GM12878 (cell line): ENCODE data around the gene VPS13C.

Source experiments
- CTCF ChIP-seq, 3 experiments: IDR thresholded peaks in 2 of 3; conservative IDR thresholded peaks in 1 of 3; 2 replicates each; pipeline ENCODE4 v1.5.1; 2011; ENCODE audit warnings: low read depth in 3 of 3, low read length in 3 of 3, mild to moderate bottlenecking in 3 of 3, control low read depth in 2 of 3, moderate library complexity in 2 of 3, inconsistent platforms in 1 of 3, mixed read lengths in 1 of 3; ENCODE audit not compliant: control insufficient read depth in 2 of 3, insufficient read depth in 1 of 3; ENCODE audit errors: extremely low read depth in 1 of 3
- DPF2 ChIP-seq: fragments of 450-650 bp; IDR thresholded peaks from 2 replicates; pipeline ENCODE4 v1.6.1; 2017; ENCODE audit warnings: mild to moderate bottlenecking
- NR2C2 ChIP-seq: IDR thresholded peaks from 2 replicates; pipeline ENCODE4 v1.6.1; 2011; ENCODE audit warnings: borderline replicate concordance, low read depth; ENCODE audit not compliant: control insufficient read depth, insufficient read length
- SRF ChIP-seq, 2 experiments: IDR thresholded peaks; 2 replicates each; pipeline ENCODE4 v1.6.1; 2011; ENCODE audit warnings: low read depth in 2 of 2, low read length in 2 of 2, mild to moderate bottlenecking in 1 of 2, moderate library complexity in 1 of 2

DNA sequence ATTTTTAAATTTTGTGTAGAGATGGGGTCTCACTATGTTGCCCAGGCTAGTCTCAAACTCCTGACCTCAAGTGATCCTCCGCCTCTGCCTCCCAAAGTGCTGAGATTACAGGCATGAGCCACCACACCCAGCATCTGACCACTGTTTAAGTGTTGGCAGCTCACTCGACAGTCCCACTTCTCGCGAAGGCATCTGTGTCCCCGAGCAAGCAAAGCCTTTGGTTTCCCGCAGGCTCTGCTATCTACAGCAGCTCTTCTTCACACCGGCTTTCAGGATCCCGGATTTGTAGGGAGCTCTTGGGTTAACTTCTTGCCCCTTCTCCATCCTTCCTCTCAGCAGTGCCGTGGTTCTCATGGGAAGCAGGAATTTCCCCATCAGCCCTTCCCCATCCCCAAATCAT, 240.9 kb downstream of the VPS13C start:
- TF ChIP-seq CTCF (IDR thresholded peaks at IDR 0.05 in 2 of 3, conservative IDR thresholded peaks at IDR 0.05 in 1 of 3; ENCODE audit: control insufficient read depth in 2 of 3, extremely low read depth in 1 of 3, insufficient read depth in 1 of 3, low read depth in 3 of 3, low read length in 3 of 3) = no peak
- TF ChIP-seq NR2C2 = no peak
- TF ChIP-seq DPF2 = no peak
- TF ChIP-seq SRF (IDR thresholded peaks at IDR 0.05; ENCODE audit: low read depth in 2 of 2, low read length in 2 of 2) = no peak
